RPMI7951 (cell line): ENCODE results near the gene RPS6KA4. TPM values are rescaled to one million over a fixed set of nuclear protein-coding genes. Genes with fewer than 3 reads are reported as not detected.
A peak's percentile ranks its signal among the peaks of the same experiment; 100 is the strongest.

Source experiments
- DNase-seq: peaks from one replicate; pipeline ENCODE4 v3.0.0-alpha.2; 2012; ENCODE audit warnings: low read depth
- total RNA-seq: library from RNA; depleted of rRNA; stranded (reverse); fragments of >200 nt; shearing (Covaris generic); gene quantifications from 2 replicates; pipeline ENCODE4 v1.2.3, GENCODE V29; 2014

The RPS6KA4 gene
- total RNA-seq, 1 experiment from 2014 or later: 20.8 TPM

DNA sequence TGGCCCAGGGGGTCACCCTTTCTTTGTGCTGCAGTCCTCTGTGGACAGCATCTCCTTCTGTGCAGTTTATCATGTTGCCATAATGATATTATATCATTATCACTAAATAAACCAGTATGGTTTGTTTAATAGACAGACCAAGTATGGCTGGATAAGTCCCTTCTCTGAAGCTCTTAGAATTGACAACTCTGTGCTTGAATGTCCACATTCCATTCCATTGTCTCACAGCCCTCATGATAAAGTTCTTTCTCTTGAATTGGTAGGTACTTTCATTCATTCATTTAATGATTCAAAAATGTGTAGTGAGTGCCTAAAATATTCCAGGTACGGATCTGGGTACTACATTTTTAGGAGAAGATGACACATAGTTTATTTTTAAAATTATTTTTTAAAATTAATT is 7.8 kb downstream of the RPS6KA4 start:
- no peak for DNase-seq

DNA sequence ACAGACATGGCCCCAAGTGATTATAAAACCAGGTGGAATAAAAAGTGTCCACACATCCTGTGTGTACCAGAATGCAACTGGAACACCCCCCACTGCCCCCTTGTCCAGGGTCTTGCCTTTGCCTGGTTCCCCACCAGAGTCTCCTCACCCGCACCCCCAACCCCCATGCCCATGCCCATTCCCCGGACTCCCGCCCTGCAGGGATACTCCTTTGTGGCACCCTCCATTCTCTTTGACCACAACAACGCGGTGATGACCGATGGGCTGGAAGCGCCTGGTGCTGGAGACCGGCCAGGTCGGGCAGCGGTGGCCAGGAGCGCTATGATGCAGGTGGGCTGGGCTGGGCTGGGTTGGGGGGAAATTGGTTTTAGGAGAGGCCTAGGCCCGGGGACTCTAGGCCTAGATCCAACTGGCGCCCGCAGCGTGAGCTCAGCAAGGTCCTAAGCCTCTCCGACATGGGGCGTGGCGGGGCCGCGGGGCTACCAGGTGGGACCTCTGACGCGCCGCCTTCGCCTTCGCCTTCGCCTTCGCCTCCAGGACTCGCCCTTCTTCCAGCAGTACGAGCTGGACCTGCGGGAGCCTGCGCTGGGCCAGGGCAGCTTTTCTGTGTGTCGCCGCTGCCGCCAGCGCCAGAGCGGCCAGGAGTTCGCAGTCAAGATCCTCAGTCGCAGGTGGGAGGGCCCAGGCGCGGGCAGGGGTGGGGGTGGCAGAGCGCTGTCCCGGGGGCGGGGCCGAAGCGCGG is 9.1 kb downstream of the RPS6KA4 start:
- no peak for DNase-seq

DNA sequence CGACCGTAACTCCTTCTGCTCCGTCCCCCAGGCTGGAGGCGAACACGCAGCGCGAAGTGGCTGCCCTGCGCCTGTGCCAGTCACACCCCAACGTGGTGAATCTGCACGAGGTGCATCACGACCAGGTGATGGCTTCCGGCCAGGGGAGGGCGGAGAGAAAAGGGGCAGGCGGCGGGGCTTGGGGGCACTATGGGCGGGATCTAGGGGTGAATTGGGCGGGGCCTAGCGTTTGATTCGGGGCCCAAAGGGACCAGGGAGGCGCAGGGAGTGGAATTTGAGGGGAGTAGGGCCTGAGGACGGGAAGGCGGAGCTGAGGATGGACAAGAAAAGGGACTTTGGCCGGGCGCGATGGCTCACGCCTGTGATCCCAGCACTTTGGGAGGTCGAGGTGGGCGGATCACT is 9.7 kb downstream of the RPS6KA4 start:
- no peak for DNase-seq

DNA sequence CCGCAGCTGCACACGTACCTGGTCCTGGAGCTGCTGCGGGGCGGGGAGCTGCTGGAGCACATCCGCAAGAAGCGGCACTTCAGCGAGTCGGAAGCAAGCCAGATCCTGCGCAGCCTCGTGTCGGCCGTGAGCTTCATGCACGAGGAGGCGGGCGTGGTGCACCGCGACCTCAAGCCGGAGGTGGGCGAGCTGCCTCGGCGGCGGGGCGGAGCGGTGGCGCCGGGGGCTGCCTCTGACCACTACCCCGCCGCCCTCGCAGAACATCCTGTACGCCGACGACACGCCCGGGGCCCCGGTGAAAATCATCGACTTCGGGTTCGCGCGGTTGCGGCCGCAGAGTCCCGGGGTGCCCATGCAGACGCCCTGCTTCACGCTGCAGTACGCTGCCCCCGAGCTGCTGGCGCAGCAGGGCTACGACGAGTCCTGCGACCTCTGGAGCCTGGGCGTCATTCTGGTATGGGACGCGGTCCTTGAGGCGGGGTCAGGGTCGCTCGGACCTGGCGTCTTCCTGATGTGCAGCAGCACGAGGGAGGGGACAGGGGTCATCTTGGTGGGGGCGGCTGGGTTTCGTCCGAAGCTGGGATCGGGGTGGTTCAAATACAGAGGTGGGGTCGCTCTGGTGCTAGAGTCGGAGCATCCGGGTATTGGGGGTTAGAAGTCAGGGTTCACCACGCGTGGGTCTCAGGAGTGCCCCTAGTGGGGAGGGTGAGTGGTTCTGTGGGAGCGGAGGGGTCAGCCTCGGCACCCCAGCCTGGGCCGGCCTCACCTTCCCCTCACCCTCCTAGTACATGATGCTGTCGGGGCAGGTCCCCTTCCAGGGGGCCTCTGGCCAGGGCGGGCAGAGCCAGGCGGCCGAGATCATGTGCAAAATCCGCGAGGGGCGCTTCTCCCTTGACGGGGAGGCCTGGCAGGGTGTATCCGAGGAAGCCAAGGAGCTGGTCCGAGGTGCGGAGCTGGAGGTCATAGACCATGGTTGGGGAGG is 10.8 kb downstream of the RPS6KA4 start:
- no peak for DNase-seq

DNA sequence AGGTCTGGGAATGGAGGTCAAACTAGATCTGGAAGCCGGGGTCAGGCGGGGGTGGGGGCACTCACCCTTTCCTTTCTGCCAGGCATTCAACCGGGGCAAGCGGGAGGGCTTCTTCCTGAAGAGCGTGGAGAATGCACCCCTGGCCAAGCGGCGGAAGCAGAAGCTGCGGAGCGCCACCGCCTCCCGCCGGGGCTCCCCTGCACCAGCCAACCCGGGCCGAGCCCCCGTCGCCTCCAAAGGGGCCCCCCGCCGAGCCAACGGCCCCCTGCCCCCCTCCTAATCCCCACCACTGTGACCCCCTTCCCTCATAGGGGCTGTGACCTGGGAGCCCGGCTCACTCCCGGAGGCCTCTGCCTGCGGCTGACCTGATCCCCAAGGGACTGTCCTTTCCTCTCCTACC is 12.2 kb downstream of the RPS6KA4 start:
- no peak for DNase-seq

DNA sequence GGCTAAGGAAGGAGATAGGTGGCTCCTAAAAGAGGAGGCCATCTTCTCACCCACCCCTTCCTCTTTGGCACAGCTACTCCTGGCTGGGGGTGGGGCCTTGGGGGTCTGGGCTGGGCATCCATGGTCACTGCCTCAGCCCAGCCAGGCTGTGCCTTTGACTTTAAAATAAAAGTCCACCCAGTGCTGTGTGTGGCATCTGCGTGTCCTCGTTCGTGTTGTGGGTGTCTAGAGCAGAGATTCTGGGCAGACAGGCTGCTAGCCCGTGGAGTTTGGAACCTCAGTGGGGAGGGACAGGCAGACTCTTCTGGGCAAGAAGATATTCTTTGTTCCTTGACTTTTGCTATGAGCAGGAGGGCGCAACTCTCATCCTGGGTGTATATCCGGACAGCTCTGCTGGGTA is 13.1 kb downstream of the RPS6KA4 start:
- DNase-seq: no peak

DNA sequence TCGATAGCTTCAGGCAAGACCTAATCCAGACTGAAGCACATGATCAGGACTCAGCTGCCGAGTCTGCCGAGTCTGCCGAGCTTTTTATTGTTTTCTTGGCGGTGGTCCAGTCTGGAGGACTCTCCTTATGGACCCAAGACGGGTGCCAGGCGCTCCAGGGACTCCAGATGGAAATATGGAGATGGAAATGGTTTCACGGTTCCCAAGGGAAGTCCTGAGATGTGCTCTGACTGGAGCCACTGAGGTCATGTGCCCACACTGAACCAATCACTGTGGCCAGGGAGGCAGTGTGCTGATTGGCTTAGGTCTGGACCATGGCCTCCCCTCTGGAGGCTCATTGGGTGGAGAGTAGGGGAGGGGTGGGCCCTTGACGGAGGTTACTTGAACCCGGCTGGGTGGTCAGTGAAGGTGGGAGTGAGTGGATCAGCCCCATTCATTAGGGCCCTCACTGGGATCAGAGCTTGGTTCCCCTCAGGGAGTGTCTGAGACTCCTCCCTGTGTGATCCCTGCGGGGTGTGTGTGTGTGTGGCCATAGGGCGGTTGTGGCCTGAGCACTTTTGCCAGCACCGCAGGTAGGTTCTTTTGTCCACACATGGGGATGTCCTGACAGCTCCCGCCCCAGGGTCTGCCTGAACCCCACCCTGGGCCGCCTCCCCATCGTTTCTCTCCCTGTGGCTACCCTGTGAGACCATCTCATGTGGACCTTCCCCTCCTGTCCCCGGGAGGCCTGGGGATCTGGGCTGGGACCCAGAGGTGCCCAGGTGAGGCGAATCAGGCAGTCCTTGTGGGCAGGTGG is 14.0 kb downstream of the RPS6KA4 start:
- DNase-seq: peak; percentile 99

DNA sequence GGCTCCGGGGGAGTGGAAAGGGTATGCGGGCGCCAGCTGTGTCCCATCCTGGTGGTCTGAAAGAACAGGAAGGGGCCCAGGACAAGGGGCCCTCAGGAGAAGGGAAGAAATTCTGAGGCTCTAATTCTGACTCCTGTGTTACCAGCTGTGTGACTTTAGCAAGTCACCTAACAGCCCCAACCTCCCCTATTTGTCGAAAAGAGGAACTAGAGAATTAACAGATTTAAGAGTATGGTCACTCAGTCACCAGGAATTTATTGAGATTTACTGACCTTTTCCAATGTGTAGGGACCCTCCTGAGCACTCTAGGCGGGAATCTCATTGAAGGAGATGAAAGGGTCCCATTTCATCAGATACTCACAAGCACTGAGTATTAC is 14.6 kb downstream of the RPS6KA4 start:
- no peak for DNase-seq

DNA sequence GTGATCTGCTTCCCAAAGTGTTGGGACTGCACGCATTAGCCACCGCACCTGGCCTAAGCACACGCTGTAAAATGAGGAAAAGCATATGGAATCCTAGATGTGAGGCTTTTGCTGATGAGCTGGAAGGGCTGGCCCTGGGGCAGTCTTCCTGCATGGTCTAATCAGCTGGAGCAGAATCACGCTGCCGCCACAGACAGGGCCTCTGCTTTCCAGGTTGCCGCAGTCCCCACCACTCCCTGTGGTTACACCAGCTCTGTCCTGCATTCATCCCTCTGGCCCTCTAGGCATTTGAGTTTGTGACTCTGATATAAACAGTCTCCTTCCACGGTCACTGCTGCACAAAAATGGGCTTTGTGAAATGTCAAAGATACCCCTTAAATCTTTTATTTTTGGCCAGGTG is 17.1 kb downstream of the RPS6KA4 start:
- no peak for DNase-seq

DNA sequence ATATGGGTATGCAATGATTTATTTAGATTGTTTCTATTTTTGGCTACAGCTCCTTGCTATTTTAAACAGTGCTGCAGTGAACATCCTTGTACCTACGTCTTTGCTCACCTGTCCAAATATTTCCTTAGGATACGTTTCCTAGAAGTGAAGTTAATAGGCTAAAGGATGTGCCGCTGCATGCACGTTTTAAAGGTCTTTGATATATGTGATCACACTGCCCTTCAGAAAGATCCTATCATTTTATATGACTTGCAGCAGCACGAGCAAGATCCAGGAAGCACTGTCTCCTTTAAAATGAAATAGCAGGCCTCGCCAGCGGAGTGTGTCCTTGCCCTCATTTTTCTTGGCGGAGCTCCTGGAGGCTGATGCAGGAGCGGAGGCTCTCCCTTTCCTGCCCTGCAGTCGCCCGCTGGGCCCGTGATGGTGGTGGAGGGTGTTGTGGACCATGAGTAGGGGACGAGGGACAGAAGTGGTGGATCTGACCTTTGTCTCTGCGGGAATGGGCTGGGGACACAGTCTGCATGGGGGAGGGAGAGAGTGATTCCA is 19.4 kb downstream of the RPS6KA4 start:
- DNase-seq: no peak

DNA sequence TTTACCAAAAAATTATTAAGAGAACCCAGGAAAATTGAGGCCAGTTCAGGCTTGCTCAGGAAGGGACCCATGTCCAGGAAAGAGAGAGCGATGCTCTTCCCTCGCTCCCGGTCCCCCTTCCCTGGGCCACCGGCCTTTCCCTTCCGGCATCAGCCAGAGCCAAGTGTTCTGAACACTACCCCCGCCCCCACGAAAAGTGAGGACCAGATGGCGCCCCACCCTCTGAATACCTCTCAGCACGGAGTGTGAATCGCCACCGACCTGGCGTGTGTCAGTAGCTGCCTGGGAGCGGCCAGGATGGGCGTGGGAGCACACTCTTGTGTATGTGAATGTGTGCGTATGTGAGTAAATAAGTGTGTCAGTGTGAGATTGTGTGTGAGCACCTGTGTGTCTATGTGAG is 20.2 kb downstream of the RPS6KA4 start:
- no peak for DNase-seq

DNA sequence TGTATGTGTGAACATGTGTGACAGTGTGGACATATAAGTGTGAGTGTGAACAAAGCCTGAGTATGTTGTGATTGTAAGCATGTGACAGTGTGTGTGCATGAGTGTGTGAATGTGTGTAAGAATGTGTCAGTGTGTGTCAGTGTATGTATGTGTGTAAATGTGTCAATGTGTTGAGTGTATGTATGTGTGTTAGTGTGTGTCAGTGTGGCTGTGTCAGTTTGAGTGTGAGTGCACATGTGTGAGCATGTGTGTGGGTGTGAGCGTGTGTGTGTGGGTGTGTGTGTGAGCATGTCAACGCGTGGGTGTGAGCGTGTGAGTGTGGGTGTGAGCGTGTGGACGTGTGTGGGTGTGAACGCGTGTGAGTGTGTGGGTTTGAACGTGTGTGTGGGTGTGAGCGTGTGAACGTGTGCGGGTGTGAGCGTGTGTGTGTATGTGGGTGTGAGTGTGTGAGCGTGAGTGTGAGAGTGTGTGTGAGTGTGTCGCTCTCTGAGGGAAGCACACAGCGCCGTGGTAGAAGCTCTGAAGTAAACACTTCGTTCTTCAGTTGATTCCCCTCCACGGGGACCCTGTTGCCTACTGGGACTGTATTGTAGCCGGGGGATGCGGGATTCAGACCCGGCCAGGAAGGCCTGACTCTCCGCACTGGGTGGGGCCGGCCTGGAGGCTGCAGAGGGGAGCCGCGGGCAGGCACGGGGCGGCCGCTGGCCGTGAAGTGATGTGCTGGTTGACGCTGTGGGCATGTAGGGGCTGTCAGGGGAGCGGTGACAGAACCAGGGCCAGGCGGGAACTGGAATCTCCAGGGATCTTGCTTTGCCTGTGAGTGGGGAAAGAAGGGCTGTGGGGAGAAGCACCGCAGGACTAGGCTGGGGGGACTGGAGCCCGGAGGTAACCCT is 21.1 kb downstream of the RPS6KA4 start:
- no peak for DNase-seq

DNA sequence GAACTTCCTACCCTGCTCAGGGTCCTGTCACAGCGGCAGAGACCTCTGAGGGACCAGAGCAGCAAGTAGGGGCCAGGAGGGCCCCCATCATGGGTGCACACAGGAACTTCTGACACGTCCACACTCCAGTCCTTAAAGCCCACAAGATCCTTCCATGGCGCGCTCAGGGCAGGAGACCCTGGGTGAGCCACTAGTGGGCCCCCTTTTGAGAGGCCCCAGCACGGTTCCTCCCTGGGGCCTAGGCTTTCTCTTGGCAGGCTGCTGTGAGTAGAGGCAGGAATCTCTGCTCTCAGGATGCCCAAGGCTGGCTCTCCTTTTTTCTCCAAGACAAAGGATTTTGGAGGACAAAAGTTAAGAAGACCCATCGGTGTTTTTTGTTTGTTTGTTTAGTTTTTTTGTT is 22.4 kb downstream of the RPS6KA4 start:
- DNase-seq: no peak

DNA sequence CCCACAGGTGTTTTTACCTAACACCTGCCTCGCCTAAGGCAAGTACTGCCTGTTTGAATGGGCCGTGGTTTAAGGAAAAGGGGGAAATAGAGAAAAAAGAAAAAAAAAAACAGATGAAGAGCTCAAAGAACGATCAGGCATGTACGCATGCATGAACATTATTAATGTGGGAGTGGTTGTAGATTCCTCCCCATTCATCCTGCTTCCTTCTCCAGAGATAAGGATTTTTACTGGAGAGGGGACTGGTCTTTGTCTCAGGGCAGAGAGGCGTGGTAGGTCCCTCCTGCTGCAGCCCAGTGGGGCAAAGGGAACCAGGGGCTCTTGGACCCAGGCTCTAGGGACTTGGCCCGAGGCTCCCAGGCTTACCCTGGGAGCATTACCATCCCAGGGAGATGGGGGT is 23.1 kb downstream of the RPS6KA4 start:
- no peak for DNase-seq

DNA sequence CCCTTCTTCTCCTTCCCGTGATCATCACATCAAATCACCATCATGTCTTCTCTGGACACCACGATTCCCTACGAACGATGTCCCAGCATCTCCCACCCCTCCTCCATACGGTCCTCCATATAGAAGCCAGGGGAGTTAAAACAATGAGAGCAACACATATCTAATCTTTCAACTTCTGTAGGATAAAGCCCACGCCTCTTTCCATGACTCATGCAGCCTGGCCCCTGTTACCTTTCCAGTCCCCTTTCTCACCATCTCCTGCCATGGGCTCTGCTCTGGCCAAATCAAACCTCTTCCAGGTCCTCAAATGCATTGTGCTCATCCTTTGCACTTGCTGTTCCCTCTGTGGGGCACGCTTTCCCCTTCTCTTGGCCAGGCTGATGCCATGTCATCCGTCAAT is 23.6 kb downstream of the RPS6KA4 start:
- no peak for DNase-seq

DNA sequence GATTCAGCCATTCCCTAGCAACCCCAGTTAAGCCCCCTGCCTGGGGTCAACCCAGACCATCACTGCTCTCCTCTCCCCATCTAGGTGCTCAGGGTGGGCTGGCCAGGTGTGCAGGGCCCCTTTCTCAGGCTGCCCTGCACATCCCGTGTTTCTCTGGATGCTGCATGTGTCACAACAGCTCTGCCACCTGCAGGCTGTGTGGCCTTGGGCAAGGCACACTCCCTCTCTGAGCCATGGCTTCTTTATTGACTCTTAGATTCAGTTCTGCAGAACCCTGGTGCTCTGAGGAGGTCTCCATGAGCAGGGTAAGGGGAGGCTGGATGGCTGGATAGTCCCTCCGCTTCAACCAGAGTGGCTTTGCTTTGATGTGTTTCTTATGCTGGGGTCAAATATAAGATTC is 24.6 kb downstream of the RPS6KA4 start:
- no peak for DNase-seq

DNA sequence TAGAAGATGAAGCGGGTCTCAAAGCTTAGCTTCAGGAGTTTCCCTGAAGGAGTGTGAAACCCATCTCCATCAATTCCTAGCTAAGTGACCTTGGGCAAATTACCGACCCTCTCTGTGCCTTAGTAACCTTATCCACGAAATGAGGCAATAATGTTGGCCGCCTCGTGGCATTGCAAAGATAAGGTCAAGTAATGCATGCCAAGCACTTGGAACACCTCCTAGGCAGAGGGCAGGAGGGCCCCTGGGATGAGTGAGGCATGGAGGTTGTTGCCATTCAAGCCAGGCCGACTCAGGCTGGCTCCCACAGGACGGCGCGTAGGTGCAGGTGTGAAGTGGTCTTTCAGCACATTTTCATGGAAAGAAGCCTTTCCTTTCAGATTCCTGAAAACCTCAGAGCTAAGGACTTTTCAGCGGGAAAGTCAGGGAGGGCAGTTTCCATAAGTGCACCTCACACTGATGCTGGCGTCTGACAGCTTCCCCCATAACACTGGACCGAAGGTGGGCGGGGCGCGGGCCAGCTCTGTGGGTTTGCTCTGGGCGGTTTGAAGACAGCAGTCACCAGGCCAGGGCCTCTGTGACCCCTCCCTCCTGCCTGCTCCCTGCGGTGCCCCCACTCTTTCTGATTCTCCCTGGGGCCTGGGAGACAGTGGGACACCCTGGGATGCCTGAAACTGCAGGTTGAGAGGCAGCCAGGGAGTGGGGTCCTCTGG is 25.2 kb downstream of the RPS6KA4 start:
- DNase-seq: no peak

DNA sequence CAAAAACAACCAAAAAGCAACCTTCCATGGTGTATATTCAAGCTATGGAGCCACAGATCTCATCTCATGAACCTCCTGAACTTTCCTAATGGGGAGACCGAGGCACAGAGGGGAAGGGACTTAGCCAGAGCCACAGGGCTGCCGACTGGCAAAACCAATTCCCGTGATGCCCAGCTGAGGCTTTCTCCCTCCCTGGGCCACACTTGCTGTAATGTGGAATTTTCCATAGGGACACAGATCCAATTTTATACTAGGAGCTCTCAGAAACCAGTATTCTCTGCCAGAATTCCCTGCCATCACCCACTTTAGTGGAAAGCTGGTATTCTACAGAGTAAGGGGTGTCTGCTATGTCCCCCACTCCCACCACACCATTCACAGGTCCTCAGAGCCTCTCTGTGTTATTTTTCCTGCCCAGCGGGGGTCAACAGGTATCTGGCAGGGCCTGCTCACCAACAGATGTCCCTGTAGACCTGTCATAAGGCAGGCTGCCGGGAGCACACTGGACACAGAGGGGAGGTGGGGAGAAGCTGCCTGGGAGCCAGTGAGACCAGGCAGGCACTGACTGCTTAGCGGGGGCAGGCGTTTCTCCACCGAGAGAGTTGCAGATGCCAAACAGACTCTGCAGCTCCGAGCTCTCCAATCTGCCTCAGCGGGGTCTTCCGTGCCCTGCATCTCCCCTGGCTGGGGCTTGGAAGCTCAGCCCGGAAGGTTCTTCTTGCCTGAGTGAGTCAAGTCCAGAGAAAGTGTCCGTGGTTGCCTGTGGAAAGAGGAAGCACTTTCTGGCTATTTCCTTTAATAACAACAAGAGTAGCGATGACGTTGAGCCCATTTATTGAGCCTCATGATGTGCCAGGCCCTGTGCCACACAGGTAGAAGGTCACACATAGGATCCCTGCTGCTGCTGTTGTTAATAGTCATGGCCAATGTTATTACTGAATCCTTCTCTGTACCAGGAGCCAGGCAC is 26.3 kb downstream of the RPS6KA4 start:
- DNase-seq: no peak
